Measurements from ENCODE around the gene ZNF777. TPM values are rescaled to one million over a fixed set of nuclear protein-coding genes. Genes with fewer than 3 reads are reported as not detected.

The ZNF777 gene
- total RNA-seq, 1 experiment from 2014 or later, result 15.6 TPM

DNA sequence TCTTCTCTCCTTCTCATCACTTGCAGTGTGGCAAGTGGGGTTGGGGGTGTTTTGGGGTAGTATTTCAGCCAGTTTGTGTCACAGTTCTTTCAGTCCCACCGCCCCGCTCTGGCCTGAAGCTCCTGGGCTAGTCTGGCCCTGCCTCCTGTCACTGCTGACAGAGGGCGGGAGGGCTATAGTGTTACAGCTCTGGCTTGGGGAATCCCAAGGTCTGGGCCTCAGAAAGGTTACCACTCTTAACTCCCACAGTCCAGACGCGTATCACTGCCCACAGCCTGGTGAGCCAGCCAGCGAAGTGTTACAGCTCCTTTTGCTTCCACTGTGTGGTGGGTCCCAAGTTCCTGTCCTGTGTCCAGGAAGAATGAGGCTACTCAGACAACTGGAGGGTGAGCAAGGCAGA is 56.0 kb downstream of the ZNF777 start:
- no peak overlapping the region for H3K4me2 ChIP-seq (ENCODE audit: insufficient read depth, insufficient read length, low read length)
- H3K18ac ChIP-seq (ENCODE audit: insufficient read length, low read depth, low read length), result no peak overlapping the region
- H3K56ac ChIP-seq (ENCODE audit: insufficient read length, low read depth, low read length), result no peak overlapping the region
- no peak overlapping the region for H2BK120ac ChIP-seq (ENCODE audit: low read depth, low read length, poor library complexity, severe bottlenecking)
- peaks cover 5% of the 10 kb centered on the region; the same call in 1 of the 2 replicates for H3K4me1 ChIP-seq (ENCODE audit: insufficient read depth, low read length)
- no peak overlapping the region for H3T11ph ChIP-seq (ENCODE audit: low read length)
- no peak overlapping the region for H3K27ac ChIP-seq (ENCODE audit: insufficient read length, low read depth, low read length)
- Mint-ChIP-seq H3K36me3 (ENCODE audit: insufficient read depth in 1 of 3, low read depth in 3 of 3) (no peaks in the 10 kb centered on the region; a peak in 1 of 7 replicates), H3K27me3 (ENCODE audit: low read depth) (peaks cover 7% of the 10 kb centered on the region), H3K27ac (no peak overlapping the region; a peak in 1 of 7 replicates), H3K4me1 (peaks cover 8 to 19% of the 10 kb centered on the region in 2 experiments; a peak in 3 of 4 replicates), H3K9me3 (peaks cover 0 to 2% of the 10 kb centered on the region in 2 experiments; a peak in 2 of 5 replicates), H3K4me3 (no peak overlapping the region; a peak in 2 of 5 replicates)
- no peak for DNase-seq
- H2BK5ac ChIP-seq (ENCODE audit: insufficient read length, low read length), result no peak overlapping the region
- H3K27me3 ChIP-seq (ENCODE audit: insufficient read depth, low read length), result no peaks in the 10 kb centered on the region
- no peak overlapping the region for H3K9ac ChIP-seq (ENCODE audit: extremely low read depth, insufficient read length, low read length)
- no peak overlapping the region for H4K91ac ChIP-seq (ENCODE audit: insufficient read length, low read depth, low read length)
- no peaks in the 10 kb centered on the region for H3K23me2 ChIP-seq (ENCODE audit: insufficient read length, low read depth, low read length, poor library complexity, severe bottlenecking)
- no peak overlapping the region; the same call in 1 of the 2 replicates for H3K14ac ChIP-seq (ENCODE audit: insufficient read depth, low read length)
- no peak for TF ChIP-seq CTCF (conservative IDR thresholded peaks at IDR 0.05)
- H2AK5ac ChIP-seq (ENCODE audit: insufficient read length, low read length), result no peak overlapping the region
- H2BK20ac ChIP-seq (ENCODE audit: low read depth, low read length, poor library complexity, severe bottlenecking), result no peak overlapping the region
- no peak overlapping the region for H4K5ac ChIP-seq (ENCODE audit: insufficient read length, low read depth, low read length)
- H2BK15ac ChIP-seq (ENCODE audit: low read depth, low read length), result no peak overlapping the region
- no peaks in the 10 kb centered on the region for H3K79me2 ChIP-seq (ENCODE audit: insufficient read depth, low read length)
- no peaks in the 10 kb centered on the region for H3K9me3 ChIP-seq (ENCODE audit: control insufficient read depth, low read depth, low read length)
- no peak overlapping the region for H2BK12ac ChIP-seq (ENCODE audit: insufficient read length, low read depth, low read length)
- H2AFZ ChIP-seq (ENCODE audit: low read length), result no peak overlapping the region
- no peaks in the 10 kb centered on the region for H3K79me1 ChIP-seq (ENCODE audit: insufficient read depth, low read depth, low read length, poor library complexity, severe bottlenecking)
- no peaks in the 10 kb centered on the region for H4K20me1 ChIP-seq (ENCODE audit: control insufficient read depth, insufficient read depth, insufficient read length)
- WGBS (ENCODE audit: extremely low coverage, insufficient read length, low lambda C conversion rate), result no CpG with 5 or more reads among the region's 6 CpGs
- no peak overlapping the region for H3K4ac ChIP-seq (ENCODE audit: low read depth, low read length)
- no peak overlapping the region for H3K23ac ChIP-seq (ENCODE audit: insufficient read length, low read depth, low read length)
- H4K8ac ChIP-seq (replicated peaks; ENCODE audit: insufficient read length, low read depth, low read length), result no peak overlapping the region

All from H9 (cell line).